K562 (cell line): ENCODE data around the gene SNX14. TPM values are rescaled to one million over a fixed set of nuclear protein-coding genes. Genes with fewer than 3 reads are reported as not detected.

Experiments used
- ATF7 ChIP-seq: fragments of 450-650 bp; IDR thresholded peaks from 2 replicates; pipeline ENCODE4 v1.7.1; 2014; ENCODE audit warnings: mild to moderate bottlenecking, moderate library complexity
- BCOR ChIP-seq: fragments of 450-650 bp; IDR thresholded peaks from 2 replicates; pipeline ENCODE4 v1.6.1; 2016
- CEBPZ ChIP-seq: fragments of 150-350 bp; IDR thresholded peaks from 2 replicates; pipeline ENCODE4 v1.6.1; 2014; ENCODE audit warnings: low read depth, mild to moderate bottlenecking, low read length, borderline replicate concordance
- CHD4 ChIP-seq: fragments of 200-600 bp; sonication (generic); IDR thresholded peaks from 3 replicates; pipeline ENCODE4 v1.6.1; 2012; ENCODE audit warnings: low read depth, mild to moderate bottlenecking, mixed read lengths, low read length, inconsistent platforms; ENCODE audit not compliant: insufficient read depth, insufficient replicate concordance, poor library complexity, severe bottlenecking
- CSDE1 ChIP-seq, 2 experiments: fragments of 450-650 bp; IDR thresholded peaks; 2 replicates each; pipeline ENCODE4 v1.6.1; 2016; ENCODE audit warnings: mild to moderate bottlenecking in 1 of 2
- DEAF1 ChIP-seq: fragments of 450-650 bp; formaldehyde crosslinking; IDR thresholded peaks from 2 replicates; pipeline ENCODE4 v1.4.0; 2020; ENCODE audit warnings: mild to moderate bottlenecking, moderate library complexity
- E2F3 ChIP-seq: fragments of 250-450 bp; sonication (Bioruptor Pico); IDR thresholded peaks from 2 replicates; pipeline ENCODE4 v1.4.0; 2020; ENCODE audit warnings: mild to moderate bottlenecking
- EHMT2 ChIP-seq: fragments of 450-650 bp; IDR thresholded peaks from 2 replicates; pipeline ENCODE4 v1.6.1; 2018; ENCODE audit warnings: antibody characterized with exemption
- MTA1 ChIP-seq: fragments of 450-650 bp; IDR thresholded peaks from 2 replicates; pipeline ENCODE4 v1.6.1; 2017; ENCODE audit warnings: borderline replicate concordance
- NFIC ChIP-seq: fragments of 450-650 bp; IDR thresholded peaks from 2 replicates; pipeline ENCODE4 v1.6.1; 2017; ENCODE audit warnings: mild to moderate bottlenecking, inconsistent platforms
- PCBP2 ChIP-seq: fragments of 200-400 bp; formaldehyde crosslinking; IDR thresholded peaks from 2 replicates; pipeline ENCODE4 v1.6.1; 2018; ENCODE audit warnings: low read length, low read depth, mild to moderate bottlenecking, moderate library complexity; ENCODE audit not compliant: poor library complexity, severe bottlenecking
- PHF20 ChIP-seq: fragments of 450-650 bp; IDR thresholded peaks from 2 replicates; pipeline ENCODE4 v1.6.1; 2018; ENCODE audit not compliant: partially characterized antibody
- RBM14 ChIP-seq: fragments of 200-400 bp; formaldehyde crosslinking; IDR thresholded peaks from 2 replicates; pipeline ENCODE4 v1.6.1; 2018; ENCODE audit warnings: low read depth, mild to moderate bottlenecking, low read length, moderate library complexity, borderline replicate concordance; ENCODE audit not compliant: insufficient read depth
- SMARCA4 ChIP-seq: fragments of 450-650 bp; IDR thresholded peaks from 2 replicates; pipeline ENCODE4 v1.6.1; 2016
- SRSF1 ChIP-seq: fragments of 200-400 bp; formaldehyde crosslinking; IDR thresholded peaks from 2 replicates; pipeline ENCODE4 v1.6.1; 2017; ENCODE audit warnings: mild to moderate bottlenecking, low read depth, low read length, moderate library complexity
- TARDBP ChIP-seq: fragments of 450-650 bp; IDR thresholded peaks from 2 replicates; pipeline ENCODE4 v1.6.1; 2016
- TRIM28 ChIP-seq: fragments of 450-650 bp; IDR thresholded peaks from 2 replicates; pipeline ENCODE4 v1.6.1; 2017
- XRCC5 ChIP-seq: fragments of 200-400 bp; formaldehyde crosslinking; IDR thresholded peaks from 2 replicates; pipeline ENCODE4 v1.6.1; 2017; ENCODE audit warnings: low read depth, mild to moderate bottlenecking, low read length
- ZC3H11A ChIP-seq: IDR thresholded peaks from 2 replicates; pipeline ENCODE4 v1.6.1; 2012; ENCODE audit warnings: low read depth, low read length, improper control_type of control experiment
- ZNF12 ChIP-seq: sonication (generic); formaldehyde crosslinking; IDR thresholded peaks from 2 replicates; pipeline ENCODE4 v1.4.0; 2020; ENCODE audit warnings: mild to moderate bottlenecking, missing genetic modification reagents
- ZNF316 ChIP-seq: fragments of 450-650 bp; IDR thresholded peaks from 2 replicates; pipeline ENCODE4 v1.6.1; 2016
- ZNF431 ChIP-seq: sonication (generic); formaldehyde crosslinking; IDR thresholded peaks from 2 replicates; pipeline ENCODE4 v1.8.0; 2022; ENCODE audit warnings: mild to moderate bottlenecking, missing genetic modification reagents
- ZNF449 ChIP-seq: fragments of 250-450 bp; sonication (Bioruptor Pico); IDR thresholded peaks from 2 replicates; pipeline ENCODE4 v1.8.0; 2022; ENCODE audit warnings: moderate library complexity, mild to moderate bottlenecking, inconsistent platforms
- ZNF785 ChIP-seq: fragments of 250-450 bp; sonication (Bioruptor Pico); IDR thresholded peaks from 2 replicates; pipeline ENCODE4 v1.4.0; 2020; ENCODE audit warnings: mild to moderate bottlenecking
- polyA plus RNA-seq, 8 experiments: library from polyadenylated mRNA; depleted of rRNA in 4 of 8; stranded (reverse) in 5 of 8; unstranded in 3 of 8; fragments of >200 nt; fragmentation: Nextera tagmentation in 2 of 8; fragmentation: Illumina TruSeq in 1 of 8; extraction: Ambion mirVana in 2 of 8; extraction: Trizol in 1 of 8; gene quantifications; 2 replicates each; pipeline versions ENCODE4 v1.2.1 to v1.2.3, GENCODE V29; 2011 to 2014; ENCODE audit warnings: inconsistent platforms in 1 of 8, missing spikeins in 1 of 8
- total RNA-seq, 7 experiments: library from RNA; depleted of rRNA in 6 of 7; stranded (reverse); fragments of >200 nt in 6 of 7; fragmentation: Illumina TruSeq in 2 of 7; extraction: Trizol in 2 of 7; gene quantifications; 2 replicates each; pipeline versions ENCODE4 v1.2.1 to v1.2.3, GENCODE V29; 2011 to 2021; ENCODE audit warnings: low replicate concordance in 1 of 7

Gene SNX14
- total and polyA plus RNA-seq, 9 of the 15 experiments (the other 6 are each of a cell fraction or from before 2014, with no cell fraction given) = 46.5 to 140 (median 71.2) TPM

- TF ChIP-seq NFIC (peak; percentile 70), PCBP2 (no peak), TARDBP (no peak; the same call in none of the 2 replicates), TRIM28 (peak; percentile 41; the same call in 1 of the 2 replicates), ZNF431 (CRISPR knock-in tag) (peak; percentile 88), CSDE1 (IDR thresholded peaks at IDR 0.05) (no peak), CEBPZ (no peak), DEAF1 (CRISPR knock-in tag) (no peak), ZC3H11A (no peak), MTA1 (no peak), SRSF1 (no peak), XRCC5 (peak; percentile 62; the same call in 1 of the 2 replicates), ZNF785 (CRISPR knock-in tag) (no peak), BCOR (peak; percentile 51), ZNF316 (no peak), E2F3 (CRISPR knock-in tag) (no peak), ZNF12 (peak; percentile 82), SMARCA4 (no peak), CHD4 (no peak), PHF20 (peak; percentile 38), EHMT2 (no peak), ZNF449 (CRISPR knock-in tag) (no peak), RBM14 (0 out of 2 replicates have a peak, but pooled peaks have one; percentile 39), ATF7 (peak; percentile 91)
Observed at GRCh38 chr6:85593438-85594196, at the start of gene SNX14 (continued).
